Lower leg skin (tissue), 4 donors: Measurements from ENCODE around the gene SEMA4A. TPM values are rescaled to one million over a fixed set of nuclear protein-coding genes. Genes with fewer than 3 reads are reported as not detected.
"Not testable (repeated sequence)": the region's sequence is repeated elsewhere in the genome, so short reads cannot be mapped to it uniquely, and the experiment has no call there.

Experiments used
- DNase-seq, 2 donors: peaks; one replicate each; pipeline ENCODE4 v3.0.0-alpha.2; 2019; ENCODE audit warnings: low spot score in 2 of 2
- H3K4me3 ChIP-seq: fragments of 200-600 bp; sonication (generic); 2 replicates; pipeline ENCODE4 v1.5.1; 2017; ENCODE audit warnings: mild to moderate bottlenecking, low read depth; ENCODE audit not compliant: poor library complexity, severe bottlenecking
- POLR2A ChIP-seq, 2 donors: fragments of 450-650 bp; IDR thresholded peaks; one replicate each; pipeline ENCODE4 v1.6.1; 2016 to 2017; ENCODE audit warnings: antibody characterized with exemption in 2 of 2, mild to moderate bottlenecking in 1 of 2, moderate library complexity in 1 of 2
- WGBS, 2 donors: methylation state at CpG; one replicate each; pipeline ENCODE4 v1.1.5; 2018; 5-methylcytosine and 5-hydroxymethylcytosine counted together
- intact Hi-C: fragments of 100-400 bp; cut with DNase I; formaldehyde crosslinking; loops from one replicate; pipeline ENCODE4 v1.15.0; 2023; ENCODE audit warnings: low total_unique reads
- total RNA-seq, 4 donors: library from RNA; depleted of rRNA; stranded (reverse); fragments of >200 nt; gene quantifications; one replicate each; pipeline ENCODE4 v1.1.0, GENCODE V29; 2016
- TF ChIP-seq, protein P1 (sequence below), 3 donors: fragments of 450-650 bp; IDR thresholded peaks; one replicate each; pipeline ENCODE4 v1.5.1; 2016; ENCODE audit warnings: antibody characterized with exemption in 3 of 3, mild to moderate bottlenecking in 3 of 3, moderate library complexity in 2 of 3

Gene SEMA4A
- total RNA-seq, 4 donors from 2014 or later, result 30.5 to 45.4 (median 41.4) TPM

- TF ChIP-seq, protein P1, sequence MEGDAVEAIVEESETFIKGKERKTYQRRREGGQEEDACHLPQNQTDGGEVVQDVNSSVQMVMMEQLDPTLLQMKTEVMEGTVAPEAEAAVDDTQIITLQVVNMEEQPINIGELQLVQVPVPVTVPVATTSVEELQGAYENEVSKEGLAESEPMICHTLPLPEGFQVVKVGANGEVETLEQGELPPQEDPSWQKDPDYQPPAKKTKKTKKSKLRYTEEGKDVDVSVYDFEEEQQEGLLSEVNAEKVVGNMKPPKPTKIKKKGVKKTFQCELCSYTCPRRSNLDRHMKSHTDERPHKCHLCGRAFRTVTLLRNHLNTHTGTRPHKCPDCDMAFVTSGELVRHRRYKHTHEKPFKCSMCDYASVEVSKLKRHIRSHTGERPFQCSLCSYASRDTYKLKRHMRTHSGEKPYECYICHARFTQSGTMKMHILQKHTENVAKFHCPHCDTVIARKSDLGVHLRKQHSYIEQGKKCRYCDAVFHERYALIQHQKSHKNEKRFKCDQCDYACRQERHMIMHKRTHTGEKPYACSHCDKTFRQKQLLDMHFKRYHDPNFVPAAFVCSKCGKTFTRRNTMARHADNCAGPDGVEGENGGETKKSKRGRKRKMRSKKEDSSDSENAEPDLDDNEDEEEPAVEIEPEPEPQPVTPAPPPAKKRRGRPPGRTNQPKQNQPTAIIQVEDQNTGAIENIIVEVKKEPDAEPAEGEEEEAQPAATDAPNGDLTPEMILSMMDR (IDR thresholded peaks at IDR 0.05), result no peak
- TF ChIP-seq POLR2A (IDR thresholded peaks at IDR 0.05), result no peak
- 2 to 6% methylated on average over 14 of the region's 14 CpGs for WGBS, 2 donors
- H3K4me3 ChIP-seq, result peak overlapping the region; percentile 0
- DNase-seq, result peak; percentile 80 to 96
- intact Hi-C loops, result no loop called here
Observed at GRCh38 chr1:156122519-156123355, 30.6 kb upstream of the SEMA4A start.

DNA sequence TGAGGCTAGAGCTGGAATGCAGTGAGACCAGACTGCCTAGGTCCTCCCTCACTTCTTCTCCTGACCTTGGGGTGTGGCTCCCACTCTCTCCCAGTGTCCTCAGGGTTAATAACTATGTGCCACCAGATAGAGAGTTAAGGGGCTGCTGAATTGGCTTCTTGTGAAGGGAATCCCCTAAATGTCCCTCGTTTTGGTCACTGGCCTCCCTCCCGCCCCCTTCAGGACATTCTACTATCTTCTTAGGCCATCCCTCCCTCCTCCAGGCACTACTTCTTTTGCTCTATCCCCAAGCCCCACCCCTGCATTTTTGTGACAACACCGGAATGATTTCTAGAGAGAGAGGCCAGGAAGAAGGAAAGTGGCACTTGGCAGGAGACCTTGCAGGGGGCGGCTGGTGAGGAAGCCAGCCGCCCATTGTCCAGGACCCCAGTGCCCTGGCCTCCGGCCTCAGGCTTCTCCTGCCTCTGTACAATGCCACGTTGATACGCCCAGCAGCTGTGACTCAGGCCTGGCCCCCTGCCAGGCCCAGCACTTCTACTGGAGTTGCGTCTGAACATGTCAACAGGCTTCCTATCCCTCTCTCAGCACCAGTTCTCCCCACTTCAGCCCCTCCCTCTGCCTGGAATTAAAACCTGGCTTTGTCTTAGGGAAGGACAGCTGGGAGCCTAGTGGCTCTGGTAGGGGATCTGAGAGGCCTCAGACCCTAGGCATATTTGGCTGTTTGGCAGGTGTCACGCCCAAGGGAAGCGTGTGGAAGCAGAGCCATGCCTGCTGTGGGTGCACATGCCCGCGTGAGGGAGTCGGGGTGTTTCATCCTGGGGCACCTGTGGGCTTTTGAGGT is 29.8 kb upstream of the SEMA4A start:
- TF ChIP-seq, protein P1 (IDR thresholded peaks at IDR 0.05), result no peak
- no peak for TF ChIP-seq POLR2A (IDR thresholded peaks at IDR 0.05)
- H3K4me3 ChIP-seq, result no peak overlapping the region
- DNase-seq, result peak; percentile 98 to 99
- intact Hi-C loops, result no loop called here
- WGBS, 2 donors, result 0 to 1% methylated on average over 13 to 14 of the region's 14 CpGs

DNA sequence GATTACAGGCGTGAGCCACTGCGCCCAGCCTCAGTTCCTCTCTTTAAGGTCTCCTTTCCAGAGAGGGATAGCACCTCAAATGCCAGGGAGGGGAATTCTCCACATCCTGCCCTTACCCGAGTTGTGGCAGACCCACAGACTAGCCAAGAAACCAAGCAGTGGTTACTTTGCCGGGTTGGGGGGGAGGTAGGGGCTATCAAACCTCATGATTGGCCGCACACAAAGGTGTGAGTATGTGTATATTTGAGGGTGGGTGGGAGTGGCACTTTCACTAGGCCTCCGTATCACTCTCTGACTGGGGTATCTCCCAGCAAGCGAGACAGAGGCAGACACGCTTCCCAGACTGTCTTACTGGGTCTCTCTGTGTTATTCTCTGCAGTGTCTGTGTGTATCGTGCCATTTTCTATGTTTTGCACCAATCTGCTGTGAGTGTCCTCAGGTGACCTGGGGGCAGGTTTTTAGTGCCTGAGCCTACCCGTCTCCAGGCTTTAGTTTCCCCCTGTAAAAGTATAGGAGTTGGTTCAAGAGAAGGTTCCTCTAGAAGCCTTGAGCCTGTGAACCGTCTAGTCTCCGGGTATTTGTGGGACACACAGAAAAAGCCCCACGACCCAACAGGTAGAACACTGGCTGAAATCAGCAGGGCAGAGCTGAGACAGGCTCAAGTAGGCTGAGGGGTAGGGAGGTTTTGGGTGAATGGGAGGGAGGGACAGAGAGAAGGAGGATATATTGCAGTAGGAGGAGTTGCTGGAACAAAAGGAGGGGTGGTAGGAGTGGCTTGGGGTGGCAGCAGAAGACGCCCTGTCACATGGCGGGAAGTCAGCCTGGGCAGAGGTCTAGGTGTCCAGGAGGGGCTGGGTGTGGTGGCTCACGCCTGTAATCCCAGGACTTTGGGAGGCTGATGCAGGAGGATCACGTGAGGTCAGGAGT is 28.6 kb upstream of the SEMA4A start:
- no peak overlapping the region for H3K4me3 ChIP-seq
- intact Hi-C loops, result no loop called here
- 13 to 14% methylated on average over 17 of the region's 17 CpGs for WGBS, 2 donors
- DNase-seq, result peak; percentile 89 to 95
- TF ChIP-seq, protein P1 (IDR thresholded peaks at IDR 0.05), result no peak
- peak in 1 of 2 donors; percentile 12 for TF ChIP-seq POLR2A (IDR thresholded peaks at IDR 0.05)

DNA sequence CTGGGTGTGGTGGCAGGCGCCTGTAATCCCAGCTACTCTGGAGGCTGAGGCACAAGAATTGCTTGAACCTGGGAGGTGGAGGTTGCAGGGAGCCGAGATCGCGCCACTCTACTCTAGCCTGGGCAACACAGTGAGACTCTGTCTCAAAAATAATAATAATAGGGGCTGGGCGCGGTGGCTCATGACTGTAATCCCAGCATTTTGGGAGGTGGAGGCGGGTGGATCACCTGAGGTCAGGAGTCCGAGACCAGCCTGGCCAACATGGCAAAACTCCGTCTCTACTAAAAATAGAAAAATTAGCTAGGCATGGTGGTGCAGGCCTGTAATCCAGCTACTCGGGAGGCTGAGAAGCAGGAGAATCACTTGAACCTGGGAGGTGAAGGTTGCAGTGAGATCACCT is 27.8 kb upstream of the SEMA4A start:
- DNase-seq, H3K4me3 ChIP-seq, intact Hi-C loops: not testable (repeated sequence)
- WGBS, 2 donors, result 35 to 38% methylated on average over 10 of the region's 10 CpGs

GRCh38 chr1:156126043-156126629 is 27.2 kb upstream of the SEMA4A start:
- peak; percentile 89 to 99 for DNase-seq
- TF ChIP-seq, protein P1 (IDR thresholded peaks at IDR 0.05), result no peak
- no peak for TF ChIP-seq POLR2A (IDR thresholded peaks at IDR 0.05)
- intact Hi-C loops, result no loop called here
- WGBS, 2 donors, result 4 to 6% methylated on average over 11 of the region's 11 CpGs
- H3K4me3 ChIP-seq, result no peak overlapping the region
